ENCODE results near the gene RELT.

DNA sequence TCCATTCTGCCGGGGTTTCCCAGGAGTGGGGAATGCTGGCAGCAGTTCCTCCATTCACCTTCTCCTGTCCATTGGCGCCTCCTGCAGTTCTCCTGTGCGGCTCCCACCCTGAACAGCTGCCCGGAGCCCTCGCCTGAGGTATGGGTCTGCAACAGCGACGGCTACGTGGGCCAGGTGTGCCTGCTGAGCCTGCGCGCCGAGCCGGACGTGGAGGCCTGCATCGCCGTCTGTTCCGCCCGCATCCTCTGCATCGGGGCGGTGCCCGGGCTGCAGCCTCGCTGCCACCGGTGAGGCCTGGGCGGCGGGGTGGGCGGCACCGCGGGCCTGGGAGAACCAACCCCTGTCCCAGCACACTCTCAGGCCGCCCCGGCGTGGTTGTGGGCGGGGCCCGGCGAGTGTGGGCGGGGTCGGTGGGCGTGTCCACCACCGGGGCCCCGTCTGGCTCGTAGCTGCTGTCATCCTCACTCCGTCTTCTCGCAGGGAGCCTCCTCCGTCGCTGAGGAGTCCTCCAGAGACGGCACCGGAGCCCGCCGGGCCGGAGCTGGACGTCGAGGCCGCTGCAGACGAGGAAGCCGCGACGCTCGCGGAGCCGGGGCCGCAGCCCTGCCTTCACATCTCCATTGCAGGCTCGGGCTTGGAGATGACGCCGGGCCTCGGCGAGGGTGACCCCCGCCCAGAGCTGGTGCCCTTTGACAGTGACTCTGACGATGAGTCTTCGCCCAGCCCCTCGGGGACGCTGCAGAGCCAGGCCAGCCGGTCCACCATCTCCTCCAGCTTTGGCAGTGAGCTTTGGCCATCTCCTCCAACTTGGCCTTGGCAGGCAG is 14.0 kb upstream of the RELT start:
- TF ChIP-seq CTCF (IDR thresholded peaks at IDR 0.05; ENCODE audit: low read depth, low read length, poor library complexity, severe bottlenecking): no peak
- TF ChIP-seq EZH2phosphoT487 (IDR thresholded peaks at IDR 0.05; ENCODE audit: borderline replicate concordance, low read length): no peak

Measured in DOHH2 (cell line).